Endothelial cell of umbilical vein (primary cell): ENCODE results near the gene C3orf85. TPM values are rescaled to one million over a fixed set of nuclear protein-coding genes. Genes with fewer than 3 reads are reported as not detected.

Source experiments
- BruUV-seq: library from RNA; stranded (reverse); fragments of 400-500 nt; replicated peaks from 2 replicates; lab custom pipeline; 2021; lab: Mats Ljungman, UMichigan
- CTCF ChIA-PET: fragments of 300-600, 350-600 bp; sonication (Branson Sonifier 250); formaldehyde crosslinking; loops from one replicate; lab custom pipeline; 2021; ENCODE audit warnings: antibody characterized with exemption, inconsistent platforms; lab: Charles Lee
- POLR2A ChIA-PET: fragments of 300-600, 350-600 bp; sonication (Branson Sonifier 250); formaldehyde crosslinking; loops from one replicate; lab custom pipeline; 2021; ENCODE audit warnings: antibody characterized with exemption, inconsistent platforms; lab: Charles Lee
- DNase-seq: peaks from one replicate; pipeline ENCODE4 v3.0.0-alpha.2; 2011; ENCODE audit warnings: low read depth, low spot score
- FAIRE-seq: peaks from 2 replicates; lab custom pipeline; 2011; peaks lifted over from hg19 to GRCh38; lab: Jason Lieb, UNC
- H2AFZ ChIP-seq: 2 replicates; pipeline ENCODE4 v1.6.0; 2012; ENCODE audit warnings: low read depth, low read length, control low read depth, inconsistent platforms
- H3K27ac ChIP-seq: 2 replicates; pipeline ENCODE4 v1.5.1; 2011; ENCODE audit warnings: low read depth, mild to moderate bottlenecking, control low read depth, low read length, moderate library complexity; ENCODE audit not compliant: insufficient read depth
- H3K27me3 ChIP-seq, 2 experiments: 2 replicates each; pipeline versions ENCODE4 v1.6.0 to v1.6.1; 2011; ENCODE audit warnings: low read length in 2 of 2, mixed read lengths in 1 of 2; ENCODE audit not compliant: control insufficient read depth in 2 of 2, insufficient read depth in 2 of 2
- H3K36me3 ChIP-seq, 2 experiments: 2 replicates in 1 of 2; 3 replicates in 1 of 2; pipeline ENCODE4 v1.5.1; 2011; ENCODE audit warnings: low read length in 2 of 2, mild to moderate bottlenecking in 1 of 2, moderate library complexity in 1 of 2; ENCODE audit not compliant: control insufficient read depth in 2 of 2, insufficient read depth in 2 of 2; ENCODE audit errors: extremely low read depth in 1 of 2
- H3K4me1 ChIP-seq: 3 replicates; pipeline ENCODE4 v1.5.1; 2011; ENCODE audit warnings: mild to moderate bottlenecking, low read length; ENCODE audit not compliant: control insufficient read depth, insufficient read depth; ENCODE audit errors: extremely low read depth
- H3K4me2 ChIP-seq: 2 replicates; pipeline ENCODE4 v1.6.1; 2011; ENCODE audit warnings: low read length, control low read depth, mixed read lengths; ENCODE audit not compliant: insufficient read depth
- H3K4me3 ChIP-seq, 3 experiments: fragments of 200-600 bp in 1 of 3; sonication (generic), shearing (Covaris generic) in 1 of 3; replicated peaks in 1 of 3; 2 replicates each; pipeline ENCODE4 v1.5.1; 2011 to 2016; ENCODE audit warnings: control low read depth in 3 of 3, low read length in 3 of 3, mild to moderate bottlenecking in 2 of 3, inconsistent platforms in 1 of 3, low read depth in 1 of 3, moderate library complexity in 1 of 3; ENCODE audit not compliant: insufficient read depth in 1 of 3
- H3K79me2 ChIP-seq: 2 replicates; pipeline ENCODE4 v1.6.0; 2012; ENCODE audit warnings: low read length, inconsistent platforms; ENCODE audit not compliant: control insufficient read depth, insufficient read depth
- H3K9ac ChIP-seq: replicated peaks from 2 replicates; pipeline ENCODE3; 2011; ENCODE audit warnings: low read length, control low read depth; ENCODE audit not compliant: insufficient read depth; ENCODE audit errors: extremely low read depth
- H3K9me1 ChIP-seq: replicated peaks from 3 replicates; pipeline ENCODE4 v1.6.0; 2011; ENCODE audit warnings: mild to moderate bottlenecking, low read length; ENCODE audit not compliant: control insufficient read depth, insufficient read depth; ENCODE audit errors: extremely low read depth
- H3K9me3 ChIP-seq: replicated peaks from 2 replicates; pipeline ENCODE4 v1.5.1; 2012; ENCODE audit warnings: low read length, inconsistent platforms; ENCODE audit not compliant: control insufficient read depth, insufficient read depth
- H4K20me1 ChIP-seq: replicated peaks from 2 replicates; pipeline ENCODE3; 2011; ENCODE audit warnings: mild to moderate bottlenecking, low read length; ENCODE audit not compliant: control insufficient read depth, insufficient read depth; ENCODE audit errors: extremely low read depth
- CTCF ChIP-seq, 2 donors: IDR thresholded peaks; 1 replicate in 1 of 2; 2 replicates in 1 of 2; pipeline ENCODE4 v1.5.1; 2011; ENCODE audit warnings: low read length in 2 of 2, mild to moderate bottlenecking in 2 of 2, moderate library complexity in 2 of 2, control low read depth in 1 of 2, inconsistent platforms in 1 of 2, low read depth in 1 of 2; ENCODE audit not compliant: insufficient read depth in 1 of 2; ENCODE audit errors: extremely low read depth in 1 of 2
- GATA2 ChIP-seq: IDR thresholded peaks from 2 replicates; pipeline ENCODE4 v1.7.0; 2011; ENCODE audit warnings: low read depth, mild to moderate bottlenecking, moderate library complexity, mixed read lengths, low read length; ENCODE audit not compliant: insufficient read length, insufficient read depth
- JUN ChIP-seq: IDR thresholded peaks from 2 replicates; pipeline ENCODE4 v1.6.1; 2011; ENCODE audit warnings: borderline replicate concordance, low read depth; ENCODE audit not compliant: insufficient read length, insufficient read depth
- MYC ChIP-seq: IDR thresholded peaks from one replicate; pipeline ENCODE4 v1.6.1; 2011; ENCODE audit warnings: mild to moderate bottlenecking, low read depth, low read length
- POLR2AphosphoS5 ChIP-seq: IDR thresholded peaks from 2 replicates; pipeline ENCODE4 v1.6.1; 2012; ENCODE audit warnings: low read depth, mild to moderate bottlenecking, control low read depth, low read length, moderate library complexity; ENCODE audit not compliant: insufficient read depth
- dilution Hi-C: fragments of 300-500 bp; cut with MboI; formaldehyde crosslinking; loops from one replicate; pipeline ENCODE4 v1.15.0; 2019; ENCODE audit warnings: low sequenced_read_pairs; ENCODE audit not compliant: extremely low pct_ligation_motif_present
- intact Hi-C: fragments of 100-400 bp; cut with micrococcal nuclease; formaldehyde crosslinking; loops from one replicate; pipeline ENCODE4 v1.10.0; 2022
- polyA plus RNA-seq, 4 experiments: library from polyadenylated mRNA; depleted of rRNA in 3 of 4; stranded (reverse) in 3 of 4; unstranded in 1 of 4; fragments of >200 nt; gene quantifications; 2 replicates each; pipeline versions ENCODE4 v1.2.1 to v1.2.3, GENCODE V29; 2011 to 2012; ENCODE audit warnings: missing spikeins in 1 of 4
- total RNA-seq: library from RNA; stranded (reverse); gene quantifications from 2 replicates; pipeline ENCODE4 v1.2.3, GENCODE V29; 2021
- TF ChIP-seq, protein P1 (sequence below): IDR thresholded peaks from 2 replicates; pipeline ENCODE4 v1.6.1; 2011; ENCODE audit not compliant: insufficient read depth, insufficient read length

Gene C3orf85
- total and polyA plus RNA-seq, 2 donors (not counting 3 experiments of a cell fraction or from before 2014, with no cell fraction given): not detected

GRCh38 chr3:109149078-109149477 is 12.6 kb downstream of the C3orf85 start:
- H2AFZ ChIP-seq: no peak overlapping the region
- H4K20me1 ChIP-seq: no peaks in the 10 kb centered on the region
- no peak overlapping the region for H3K9ac ChIP-seq
- TF ChIP-seq, protein P1, sequence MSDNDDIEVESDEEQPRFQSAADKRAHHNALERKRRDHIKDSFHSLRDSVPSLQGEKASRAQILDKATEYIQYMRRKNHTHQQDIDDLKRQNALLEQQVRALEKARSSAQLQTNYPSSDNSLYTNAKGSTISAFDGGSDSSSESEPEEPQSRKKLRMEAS: no peak
- TF ChIP-seq MYC (no peak), CTCF (IDR thresholded peaks at IDR 0.05; ENCODE audit: extremely low read depth in 1 of 2, insufficient read depth in 1 of 2, low read depth in 1 of 2, low read length in 2 of 2) (no peak), JUN (no peak), POLR2AphosphoS5 (no peak)
- BruUV-seq: no TSS peak
- DNase-seq: no peak
- H3K4me2 ChIP-seq: no peak overlapping the region
- H3K9me1 ChIP-seq: no peaks in the 10 kb centered on the region
- FAIRE-seq: no peak
- no peaks in the 10 kb centered on the region for H3K9me3 ChIP-seq
- ChIA-PET CTCF (no interaction called here), POLR2A (no interaction called here)
- dilution Hi-C loops: no loop called here
- intact Hi-C loops: no loop called here
- H3K4me3 ChIP-seq: no peak overlapping the region
- H3K27ac ChIP-seq: no peak overlapping the region
- H3K4me1 ChIP-seq: no peaks in the 10 kb centered on the region
- H3K79me2 ChIP-seq: no peaks in the 10 kb centered on the region
- H3K36me3 ChIP-seq: no peaks in the 10 kb centered on the region
- no peaks in the 10 kb centered on the region for H3K27me3 ChIP-seq

GRCh38 chr3:109152320-109152719 is 15.8 kb downstream of the C3orf85 start:
- BruUV-seq: no TSS peak
- Histone ChIP-seq H2AFZ (no peak overlapping the region), H3K4me2 (no peak overlapping the region), H4K20me1 (no peaks in the 10 kb centered on the region), H3K4me1 (no peaks in the 10 kb centered on the region), H3K27me3 (no peaks in the 10 kb centered on the region), H3K4me3 (no peak overlapping the region), H3K9me3 (no peaks in the 10 kb centered on the region), H3K79me2 (no peaks in the 10 kb centered on the region), H3K27ac (no peak overlapping the region), H3K36me3 (no peaks in the 10 kb centered on the region), H3K9ac (no peak overlapping the region), H3K9me1 (no peaks in the 10 kb centered on the region)
- dilution Hi-C loops: no loop called here
- FAIRE-seq: no peak
- no peak for TF ChIP-seq MYC
- no peak for TF ChIP-seq CTCF (IDR thresholded peaks at IDR 0.05; ENCODE audit: extremely low read depth in 1 of 2, insufficient read depth in 1 of 2, low read depth in 1 of 2, low read length in 2 of 2)
- TF ChIP-seq, protein P1: no peak
- no peak for TF ChIP-seq GATA2
- POLR2A ChIA-PET: no interaction called here
- DNase-seq: no peak
- CTCF ChIA-PET: no interaction called here
- intact Hi-C loops: no loop called here
